Stomach (tissue), 9 donors: Measurements from ENCODE around the gene RABGAP1. TPM values are rescaled to one million over a fixed set of nuclear protein-coding genes. Genes with fewer than 3 reads are reported as not detected.
A peak's percentile ranks its signal among the peaks of the same experiment; 100 is the strongest.

ENCODE experiments used
- DNase-seq, 2 donors: peaks; one replicate each; pipeline versions ENCODE4 v3.0.0 to v3.0.0-alpha.2; 2013 to 2019
- H3K27ac ChIP-seq, 5 donors: fragments of 200-600 bp in 4 of 5; sonication (generic) in 4 of 5; one replicate each; pipeline ENCODE4 v1.5.1; 2013 to 2019; ENCODE audit warnings: mild to moderate bottlenecking in 1 of 5, moderate library complexity in 1 of 5
- H3K27me3 ChIP-seq, 3 donors: fragments of 200-600 bp; sonication (generic); one replicate each; pipeline ENCODE4 v1.5.1; 2017 to 2019; ENCODE audit warnings: mixed run types in 1 of 3
- H3K36me3 ChIP-seq, 4 donors: fragments of 200-600 bp; sonication (generic); 1 replicate in 3 of 4; 2 replicates in 1 of 4; pipeline ENCODE4 v1.5.1; 2016 to 2019
- H3K4me1 ChIP-seq, 4 donors: fragments of 200-600 bp; sonication (generic); one replicate each; pipeline ENCODE4 v1.5.1; 2016 to 2019
- H3K4me3 ChIP-seq, 4 donors: fragments of 200-600 bp; sonication (generic) in 3 of 4; one replicate each; pipeline ENCODE4 v1.5.1; 2016 to 2019; ENCODE audit warnings: mild to moderate bottlenecking in 1 of 4
- H3K9me3 ChIP-seq, 4 donors: fragments of 200-600 bp; sonication (generic); one replicate each; pipeline ENCODE4 v1.5.1; 2016 to 2019
- CTCF ChIP-seq, 7 experiments: fragments of 450-650 bp in 4 of 7; fragments of 200-600 bp in 3 of 7; sonication (generic) in 3 of 7; IDR thresholded peaks; one replicate each; pipeline ENCODE4 v1.5.1; 2016 to 2019; ENCODE audit warnings: antibody characterized with exemption in 7 of 7, control low read depth in 2 of 7, mild to moderate bottlenecking in 1 of 7
- EP300 ChIP-seq: sonication (generic); formaldehyde crosslinking; IDR thresholded peaks from one replicate; pipeline ENCODE4 v1.6.1; 2017; ENCODE audit warnings: antibody characterized with exemption
- POLR2A ChIP-seq, 4 donors: fragments of 450-650 bp; IDR thresholded peaks; one replicate each; pipeline ENCODE4 v1.6.1; 2016; ENCODE audit warnings: antibody characterized with exemption in 4 of 4, control low read depth in 2 of 4, mild to moderate bottlenecking in 1 of 4, moderate library complexity in 1 of 4
- POLR2AphosphoS5 ChIP-seq, 3 donors: sonication (generic); formaldehyde crosslinking; IDR thresholded peaks; one replicate each; pipeline ENCODE4 v1.6.1; 2016; ENCODE audit warnings: antibody characterized with exemption in 3 of 3
- WGBS, 5 donors: extraction: QIAGEN DNeasy Blood & Tissue Kit in 3 of 5; methylation state at CpG; one replicate each; pipeline versions ENCODE4 v1.1.5 to v1.1.7; 2013 to 2018; 5-methylcytosine and 5-hydroxymethylcytosine counted together
- intact Hi-C: fragments of 100-400 bp; cut with DNase I; formaldehyde crosslinking; loops from one replicate; pipeline ENCODE4 v1.15.1; 2023; ENCODE audit warnings: low total_unique reads
- polyA plus RNA-seq, 3 donors: library from polyadenylated mRNA; stranded (reverse); fragments of 200-250 nt; gene quantifications; one replicate each; pipeline ENCODE4 v1.2.3, GENCODE V29; 2013
- total RNA-seq, 5 donors: library from RNA; depleted of rRNA; stranded (reverse); fragments of >200 nt; gene quantifications; one replicate each; pipeline versions ENCODE4 v1.1.0 to v1.2.3, GENCODE V29; 2014 to 2016
- donor health status: healthy with polysubstance abuse.
- donor health status: Bipolar disorder and iron deficiency.
- donor health status: healthy.

The RABGAP1 gene
- total and polyA plus RNA-seq, 8 donors: 7.0 to 157 (median 33.0) TPM

GRCh38 chr9:123000371-123001068 lies 59.7 kb downstream of the RABGAP1 start:
- Histone ChIP-seq H3K4me1 (peaks cover 0 to 32% (median 8%) of the 10 kb centered on the region in 4 donors), H3K4me3 (no peak overlapping the region), H3K27ac (no peak overlapping the region), H3K27me3 (no peaks in the 10 kb centered on the region), H3K9me3 (no peaks in the 10 kb centered on the region), H3K36me3 (peaks cover 34 to 76% (median 71%) of the 10 kb centered on the region in 4 donors)
- no peak for TF ChIP-seq POLR2AphosphoS5 (IDR thresholded peaks at IDR 0.05)
- no peak for TF ChIP-seq POLR2A (IDR thresholded peaks at IDR 0.05)
- no peak for TF ChIP-seq CTCF (IDR thresholded peaks at IDR 0.05)
- no peak for TF ChIP-seq EP300
- 96 to 100% (median 97%) methylated on average over 1 of the region's 1 CpG for WGBS, 5 donors
- intact Hi-C loops: no loop called here
- DNase-seq: no peak

- intact Hi-C loops: no loop called here
- Histone ChIP-seq H3K9me3 (no peaks in the 10 kb centered on the region), H3K4me3 (no peak overlapping the region), H3K36me3 (peaks cover 29 to 70% (median 61%) of the 10 kb centered on the region in 4 donors), H3K27ac (peak overlapping the region in 4 of 5 donors; percentile 20 to 63 (median 44)), H3K4me1 (peaks cover 0 to 16% (median 5%) of the 10 kb centered on the region in 4 donors), H3K27me3 (no peaks in the 10 kb centered on the region)
- DNase-seq: peak in 1 of 2 donors; percentile 15
- WGBS, 5 donors: 48 to 62% (median 61%) methylated on average over 5 of the region's 5 CpGs
- no peak for TF ChIP-seq POLR2AphosphoS5 (IDR thresholded peaks at IDR 0.05)
- no peak for TF ChIP-seq EP300
- no peak for TF ChIP-seq POLR2A (IDR thresholded peaks at IDR 0.05)
- TF ChIP-seq CTCF (IDR thresholded peaks at IDR 0.05): no peak
Measured at GRCh38 chr9:123002754-123003153, 61.9 kb downstream of the RABGAP1 start.

- TF ChIP-seq EP300: no peak
- TF ChIP-seq POLR2AphosphoS5 (IDR thresholded peaks at IDR 0.05): no peak
- no peak for TF ChIP-seq CTCF (IDR thresholded peaks at IDR 0.05)
- no peak for TF ChIP-seq POLR2A (IDR thresholded peaks at IDR 0.05)
- DNase-seq: no peak
- Histone ChIP-seq H3K4me1 (peaks cover 0 to 18% (median 5%) of the 10 kb centered on the region in 4 donors), H3K36me3 (peaks cover 24 to 62% (median 54%) of the 10 kb centered on the region in 4 donors), H3K4me3 (no peak overlapping the region), H3K27me3 (no peaks in the 10 kb centered on the region), H3K27ac (peak overlapping the region in 4 of 5 donors; percentile 1 to 63 (median 36)), H3K9me3 (no peaks in the 10 kb centered on the region)
- intact Hi-C loops: no loop called here
- 45 to 94% (median 71%) methylated on average over 2 of the region's 2 CpGs for WGBS, 5 donors
Measured at GRCh38 chr9:123003466-123003865, 62.6 kb downstream of the RABGAP1 start.

GRCh38 chr9:123005964-123006363 lies 65.1 kb downstream of the RABGAP1 start:
- TF ChIP-seq CTCF (IDR thresholded peaks at IDR 0.05): no peak
- no peak for TF ChIP-seq POLR2AphosphoS5 (IDR thresholded peaks at IDR 0.05)
- no peak for TF ChIP-seq POLR2A (IDR thresholded peaks at IDR 0.05)
- no peak for TF ChIP-seq EP300
- H3K4me1 ChIP-seq: peaks cover 0 to 26% (median 5%) of the 10 kb centered on the region in 4 donors
- no peaks in the 10 kb centered on the region for H3K9me3 ChIP-seq
- no peaks in the 10 kb centered on the region for H3K27me3 ChIP-seq
- 55 to 79% (median 67%) methylated on average over 1 of the region's 1 CpG for WGBS, 5 donors
- H3K4me3 ChIP-seq: no peak overlapping the region
- H3K36me3 ChIP-seq: peaks cover 8 to 54% (median 45%) of the 10 kb centered on the region in 4 donors
- intact Hi-C loops: no loop called here
- DNase-seq: no peak
- no peak overlapping the region for H3K27ac ChIP-seq
